PFSK-1 (cell line): ENCODE measurements around the gene TULP4.

ENCODE experiments used
- FOXP2 ChIP-seq: optimal IDR thresholded peaks from 2 replicates; pipeline ENCODE3; 2011; ENCODE audit warnings: borderline replicate concordance, control low read depth, inconsistent platforms; ENCODE audit not compliant: insufficient read depth; ENCODE audit errors: extremely low read length, extremely low read depth
- POLR2AphosphoS5 ChIP-seq: IDR thresholded peaks from 2 replicates; pipeline ENCODE4 v1.6.1; 2012; ENCODE audit warnings: low read depth, mild to moderate bottlenecking, control low read depth, low read length, moderate library complexity
- SIN3A ChIP-seq: IDR thresholded peaks from 2 replicates; pipeline ENCODE4 v1.6.1; 2012; ENCODE audit warnings: mild to moderate bottlenecking, low read length, moderate library complexity, borderline replicate concordance; ENCODE audit not compliant: insufficient read depth
- TAF1 ChIP-seq: IDR thresholded peaks from 2 replicates; pipeline ENCODE4 v1.6.1; 2012; ENCODE audit warnings: low read length, control low read depth, borderline replicate concordance; ENCODE audit not compliant: insufficient read depth
- TF ChIP-seq, protein P1 (sequence below), 2 experiments: IDR thresholded peaks; 2 replicates each; pipeline versions ENCODE4 v1.6.1 to v1.8.0; 2011 to 2012; ENCODE audit warnings: low read depth in 2 of 2, low read length in 2 of 2, control low read depth in 1 of 2, inconsistent platforms in 1 of 2, mild to moderate bottlenecking in 1 of 2, moderate library complexity in 1 of 2; ENCODE audit not compliant: insufficient read depth in 1 of 2

The TULP4 gene

GRCh38 chr6:158496700-158497099 lies 184.4 kb downstream of the TULP4 start:
- TF ChIP-seq, protein P1, sequence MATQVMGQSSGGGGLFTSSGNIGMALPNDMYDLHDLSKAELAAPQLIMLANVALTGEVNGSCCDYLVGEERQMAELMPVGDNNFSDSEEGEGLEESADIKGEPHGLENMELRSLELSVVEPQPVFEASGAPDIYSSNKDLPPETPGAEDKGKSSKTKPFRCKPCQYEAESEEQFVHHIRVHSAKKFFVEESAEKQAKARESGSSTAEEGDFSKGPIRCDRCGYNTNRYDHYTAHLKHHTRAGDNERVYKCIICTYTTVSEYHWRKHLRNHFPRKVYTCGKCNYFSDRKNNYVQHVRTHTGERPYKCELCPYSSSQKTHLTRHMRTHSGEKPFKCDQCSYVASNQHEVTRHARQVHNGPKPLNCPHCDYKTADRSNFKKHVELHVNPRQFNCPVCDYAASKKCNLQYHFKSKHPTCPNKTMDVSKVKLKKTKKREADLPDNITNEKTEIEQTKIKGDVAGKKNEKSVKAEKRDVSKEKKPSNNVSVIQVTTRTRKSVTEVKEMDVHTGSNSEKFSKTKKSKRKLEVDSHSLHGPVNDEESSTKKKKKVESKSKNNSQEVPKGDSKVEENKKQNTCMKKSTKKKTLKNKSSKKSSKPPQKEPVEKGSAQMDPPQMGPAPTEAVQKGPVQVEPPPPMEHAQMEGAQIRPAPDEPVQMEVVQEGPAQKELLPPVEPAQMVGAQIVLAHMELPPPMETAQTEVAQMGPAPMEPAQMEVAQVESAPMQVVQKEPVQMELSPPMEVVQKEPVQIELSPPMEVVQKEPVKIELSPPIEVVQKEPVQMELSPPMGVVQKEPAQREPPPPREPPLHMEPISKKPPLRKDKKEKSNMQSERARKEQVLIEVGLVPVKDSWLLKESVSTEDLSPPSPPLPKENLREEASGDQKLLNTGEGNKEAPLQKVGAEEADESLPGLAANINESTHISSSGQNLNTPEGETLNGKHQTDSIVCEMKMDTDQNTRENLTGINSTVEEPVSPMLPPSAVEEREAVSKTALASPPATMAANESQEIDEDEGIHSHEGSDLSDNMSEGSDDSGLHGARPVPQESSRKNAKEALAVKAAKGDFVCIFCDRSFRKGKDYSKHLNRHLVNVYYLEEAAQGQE (IDR thresholded peaks at IDR 0.05; ENCODE audit: insufficient read depth in 1 of 2, low read depth in 2 of 2, low read length in 2 of 2), result no peak
- TF ChIP-seq TAF1 (no peak), SIN3A (no peak), FOXP2 (no peak), POLR2AphosphoS5 (no peak)

DNA sequence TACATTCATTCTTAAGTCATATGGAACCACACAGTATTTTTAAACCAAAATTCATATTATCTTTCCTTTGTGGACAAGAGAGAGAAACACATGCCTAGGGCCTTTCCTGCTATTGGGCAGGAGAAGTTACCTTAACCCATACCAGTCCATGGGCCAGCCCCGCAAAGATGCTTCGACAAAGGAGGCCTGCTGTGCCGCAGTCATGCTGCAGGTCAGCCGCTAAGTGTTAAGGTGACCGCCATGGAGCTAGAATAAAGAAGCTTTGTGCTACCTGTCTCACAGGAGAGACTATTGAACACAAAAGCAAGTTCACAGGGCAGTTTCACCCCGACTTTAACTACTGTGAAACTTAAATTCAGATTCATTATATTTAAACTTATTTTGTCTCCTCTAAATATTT lies 185.4 kb downstream of the TULP4 start:
- TF ChIP-seq TAF1 (no peak), FOXP2 (no peak), SIN3A (no peak), POLR2AphosphoS5 (no peak)
- TF ChIP-seq, protein P1 (IDR thresholded peaks at IDR 0.05; ENCODE audit: insufficient read depth in 1 of 2, low read depth in 2 of 2, low read length in 2 of 2), result no peak

DNA sequence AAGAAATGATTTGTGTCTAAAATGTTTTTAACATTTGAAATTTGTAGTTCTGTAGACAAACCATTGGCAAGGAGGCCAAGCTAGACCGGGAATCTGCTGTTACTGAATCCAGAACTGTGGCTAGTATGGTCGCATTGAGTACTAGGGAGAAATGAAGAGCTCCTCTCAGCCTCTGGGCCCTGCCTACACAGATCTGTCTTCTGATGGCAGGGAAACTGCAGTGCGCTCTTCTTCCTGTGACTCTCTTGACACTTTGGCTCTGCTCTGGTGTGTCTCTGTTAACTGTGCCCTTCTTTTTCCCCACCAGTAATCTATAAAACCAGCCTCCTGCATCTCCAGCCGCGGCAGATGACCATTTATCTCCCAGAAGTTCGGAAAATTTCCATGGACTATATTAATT lies 186.1 kb downstream of the TULP4 start:
- TF ChIP-seq POLR2AphosphoS5 (no peak), FOXP2 (no peak), TAF1 (no peak), SIN3A (no peak)
- TF ChIP-seq, protein P1 (IDR thresholded peaks at IDR 0.05; ENCODE audit: insufficient read depth in 1 of 2, low read depth in 2 of 2, low read length in 2 of 2), result no peak

DNA sequence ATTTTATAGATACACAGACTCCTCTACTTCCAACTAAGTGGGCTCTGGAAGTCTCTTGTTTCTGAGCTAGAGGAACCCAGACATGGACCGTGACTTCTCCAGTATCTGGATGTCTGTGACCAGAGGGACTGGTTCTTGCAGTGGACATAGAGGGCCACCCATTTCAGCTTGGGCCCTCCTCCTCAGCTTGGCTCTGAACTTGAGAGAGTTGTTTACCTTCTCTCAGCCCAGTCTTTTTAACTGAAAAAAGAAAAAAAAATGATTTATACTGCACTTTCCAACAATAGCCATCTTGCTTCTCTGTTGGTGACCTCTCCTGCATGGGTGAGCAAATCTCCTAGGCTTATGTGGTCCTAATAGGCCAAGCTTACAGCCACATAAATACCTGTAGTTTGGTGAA lies 187.3 kb downstream of the TULP4 start:
- TF ChIP-seq TAF1 (no peak), FOXP2 (no peak), SIN3A (no peak), POLR2AphosphoS5 (no peak)
- TF ChIP-seq, protein P1 (IDR thresholded peaks at IDR 0.05; ENCODE audit: insufficient read depth in 1 of 2, low read depth in 2 of 2, low read length in 2 of 2), result no peak

- TF ChIP-seq FOXP2 (no peak), SIN3A (no peak), TAF1 (no peak), POLR2AphosphoS5 (no peak)
- TF ChIP-seq, protein P1 (IDR thresholded peaks at IDR 0.05; ENCODE audit: insufficient read depth in 1 of 2, low read depth in 2 of 2, low read length in 2 of 2), result no peak
Observed at GRCh38 chr6:158500016-158500735, 187.9 kb downstream of the TULP4 start.
